ENCODE results near the gene ITGA3. TPM values are rescaled to one million over a fixed set of nuclear protein-coding genes. Genes with fewer than 3 reads are reported as not detected.

ITGA3 gene
- total RNA-seq: 561 and 885 TPM in 2 replicates

DNA sequence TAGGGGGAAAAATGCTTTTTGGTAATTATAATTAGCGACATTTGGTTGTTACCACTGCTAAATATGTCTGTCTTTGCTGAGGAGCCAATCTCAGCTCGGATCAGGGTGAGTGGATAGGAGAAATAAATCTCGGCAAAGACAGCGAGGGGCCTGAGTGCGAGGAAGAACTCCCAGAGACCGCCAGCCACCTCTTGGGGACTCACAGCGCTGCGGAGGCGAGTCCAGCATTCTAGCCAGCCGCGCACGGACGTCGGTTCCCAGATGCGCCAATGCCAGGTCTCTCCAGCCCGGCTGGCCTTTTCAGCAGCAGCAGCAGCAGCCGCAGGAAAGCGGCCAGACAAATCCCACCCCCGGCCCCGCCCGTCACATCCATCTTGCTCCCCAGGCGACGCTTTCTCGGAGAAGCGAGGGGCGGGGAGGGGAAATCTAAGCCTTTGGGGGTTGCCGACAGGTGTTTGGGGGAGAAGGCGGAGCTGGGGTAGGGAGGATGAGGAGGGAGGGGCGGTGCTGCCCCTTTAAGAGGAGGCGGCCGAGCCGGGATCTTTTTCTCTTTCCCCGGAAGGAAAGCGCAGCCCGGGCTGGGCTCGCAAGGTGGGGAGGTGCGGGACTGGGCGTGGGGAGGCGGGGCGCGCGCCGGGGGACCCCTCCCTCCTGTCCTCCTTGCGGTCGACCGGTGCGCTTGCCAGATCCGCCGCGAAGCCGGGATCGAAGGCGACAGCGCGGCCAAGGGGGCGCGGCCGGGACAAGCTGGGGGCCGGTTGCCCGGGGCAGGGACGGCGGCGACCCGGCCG lies at the start of gene ITGA3:
Gene ITGA3 (plus strand): TSS at position 685 of the 791 bp plus-strand sequence. CDS start 330 bp downstream, outside the sequence.

DNA sequence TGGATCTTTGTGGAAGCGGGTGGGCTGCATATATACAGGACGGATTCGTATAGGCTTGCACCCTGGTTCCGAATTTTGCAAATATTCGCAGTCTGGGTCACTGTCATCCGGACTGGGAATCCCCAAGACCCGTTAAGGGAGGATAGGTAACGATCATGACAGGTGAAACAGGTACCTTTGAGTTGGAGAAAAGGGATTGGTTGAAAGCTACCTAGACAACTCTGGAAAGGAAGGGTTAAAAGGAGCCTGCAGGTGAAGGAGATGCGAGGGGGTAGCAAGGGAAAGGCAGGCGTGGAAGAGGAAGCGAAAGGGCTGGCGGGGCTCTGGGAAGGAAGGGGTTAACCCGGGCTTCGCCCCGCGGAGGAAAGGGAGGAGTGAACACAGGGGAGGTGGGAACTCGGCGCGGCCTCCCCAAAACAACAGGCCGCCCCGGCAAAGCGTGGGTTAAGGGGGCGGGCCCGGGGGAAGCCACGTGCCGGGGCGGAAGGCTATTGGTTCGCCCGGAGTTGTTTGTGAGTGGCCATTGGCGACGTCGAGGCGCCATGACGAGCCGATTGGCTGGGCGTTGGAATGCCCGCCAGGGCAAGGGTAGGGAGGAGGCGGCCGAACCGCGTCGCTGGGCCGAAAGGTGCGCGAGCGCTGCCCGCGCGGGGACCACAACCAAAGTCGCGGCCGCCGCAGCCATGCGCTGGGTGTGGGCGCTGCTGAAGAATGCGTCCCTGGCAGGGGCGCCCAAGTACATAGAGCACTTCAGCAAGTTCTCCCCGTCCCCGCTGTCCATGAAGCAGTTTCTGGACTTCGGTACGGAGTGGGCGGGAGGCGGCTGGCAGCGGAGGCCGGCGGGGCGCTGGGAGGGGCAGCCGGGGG lies 39.1 kb downstream of the ITGA3 start, which contains the start of gene PDK2:
Gene PDK2 (plus strand): TSS at position 599 of the 867 bp plus-strand sequence. CDS start 85 bp downstream, at position 684.

DNA sequence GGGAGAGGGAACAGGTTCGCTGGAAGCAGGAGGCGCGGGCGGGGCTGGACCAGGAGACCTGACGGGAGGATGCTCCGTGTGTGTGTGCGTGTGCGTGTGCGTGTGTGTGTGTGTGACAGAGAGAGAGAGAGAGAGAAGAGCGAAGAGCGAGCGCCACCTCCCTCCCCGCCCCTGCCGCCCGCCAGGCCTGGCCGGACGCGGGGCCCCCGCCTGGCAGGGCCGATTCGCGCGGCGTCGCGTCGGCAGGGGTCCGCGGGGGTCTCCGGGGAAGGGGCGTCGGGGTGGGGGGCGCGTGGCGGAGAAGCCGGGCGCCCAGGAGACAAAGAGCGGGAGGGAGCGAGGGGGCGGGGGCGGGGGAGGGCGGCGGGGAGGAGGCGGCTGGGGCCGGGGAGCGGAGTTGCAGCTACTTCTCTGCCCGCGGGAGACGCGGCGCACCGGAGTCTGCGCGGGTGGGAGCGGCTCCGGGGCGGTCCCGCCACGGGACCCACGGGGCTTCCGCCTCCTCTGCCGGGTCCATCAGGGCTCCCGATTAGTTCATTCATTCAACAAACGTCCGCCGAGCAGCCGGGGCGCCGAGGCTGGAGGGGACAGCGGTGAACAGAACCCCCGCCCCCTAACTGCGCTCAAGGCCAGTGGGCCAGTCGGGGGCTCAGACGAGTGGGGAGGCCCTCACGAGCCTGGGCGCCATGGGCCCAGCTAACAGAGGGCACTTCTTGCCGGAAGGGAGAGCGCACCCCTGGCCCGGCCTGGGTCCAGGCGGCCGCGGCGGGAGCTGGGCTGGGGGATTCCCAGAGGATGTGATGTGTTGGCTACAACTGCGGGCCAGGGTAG lies 74.0 kb downstream of the ITGA3 start, which contains the start of gene SAMD14:
Gene SAMD14 (minus strand): TSS at position 433 of the 831 bp plus-strand sequence. CDS start 5,201 bp downstream, outside the sequence.

Other genes starting within 250 kb of the ITGA3 start
- gene TAC4, start 208.0 kb upstream of the ITGA3 start, total RNA-seq: not detected in 2 replicates
- not detected in 2 replicates for gene DLX4, start 86.9 kb upstream of the ITGA3 start, total RNA-seq
- gene DLX3, start 60.9 kb upstream of the ITGA3 start, total RNA-seq: under 0.01 TPM in 1 of 2 replicates, not detected in the other
- 1.9 and 3.8 TPM in 2 replicates for gene PDK2, start 39.2 kb downstream of the ITGA3 start, total RNA-seq
- 0.21 and 0.24 TPM in 2 replicates for gene SAMD14, start 74.0 kb downstream of the ITGA3 start, total RNA-seq
- gene PPP1R9B, start 94.6 kb downstream of the ITGA3 start, total RNA-seq: 17.8 and 18.8 TPM in 2 replicates
- gene SGCA, start 109.9 kb downstream of the ITGA3 start, total RNA-seq: not detected in 2 replicates
- 3.2 and 28.4 TPM in 2 replicates for gene COL1A1, start 145.5 kb downstream of the ITGA3 start, total RNA-seq
- 0.85 and 0.96 TPM in 2 replicates for gene TMEM92, start 218.4 kb downstream of the ITGA3 start, total RNA-seq